ENCODE measurements around the gene PLEKHG4. TPM values are rescaled to one million over a fixed set of nuclear protein-coding genes. Genes with fewer than 3 reads are reported as not detected.

Gene PLEKHG4
- total RNA-seq, 6 experiments from 2014 or later, result 0.09 to 0.53 (median 0.20) TPM

DNA sequence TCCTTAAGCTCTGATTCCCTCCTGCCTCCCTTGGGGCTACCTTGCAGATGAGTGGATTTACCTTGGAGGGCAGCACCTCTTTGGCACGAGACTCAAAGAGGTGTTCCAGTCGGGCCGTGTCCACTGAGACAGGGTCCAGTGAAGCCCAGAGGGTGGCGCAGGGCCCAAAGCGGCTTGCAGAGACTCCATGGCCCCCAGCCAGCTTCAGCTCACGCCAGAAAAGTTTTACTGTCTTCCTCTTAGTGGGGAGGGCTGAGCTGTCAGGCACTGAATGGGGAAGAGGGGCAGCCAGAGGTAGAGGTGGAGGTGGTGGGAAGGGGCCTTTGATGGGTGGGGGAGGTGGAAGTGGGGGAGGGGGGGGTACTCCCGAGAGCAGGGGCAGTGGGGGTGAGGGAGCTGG lies 45.7 kb upstream of the PLEKHG4 start:
- Histone ChIP-seq H3K36me3 (peaks cover 0 to 27% (median 0%) of the 10 kb centered on the region in 4 donors), H3K4me1 (peaks cover 0 to 5% (median 0%) of the 10 kb centered on the region in 4 donors), H3K4me3 (no peak overlapping the region), H3K9me3 (no peaks in the 10 kb centered on the region), H3K27me3 (no peaks in the 10 kb centered on the region), H3K27ac (no peak overlapping the region)
- ATAC-seq (no peak), DNase-seq (no peak)
- intact Hi-C loops (cut with DNase I), result loop anchor here in 1 of 2 donors (5.0 kb wide), 1 partner anchor 36 kb away; the partner anchor contains the start of gene ELMO3
- no peak for TF ChIP-seq CTCF (IDR thresholded peaks at IDR 0.05)
- no peak for TF ChIP-seq POLR2A (IDR thresholded peaks at IDR 0.05)
- 44% methylated on average over 5 of the region's 7 CpGs for WGBS (ENCODE audit: insufficient coverage, low coverage, low lambda C conversion rate, missing lambda C conversion rate)

GRCh38 chr16:67234180-67234597 lies 45.1 kb upstream of the PLEKHG4 start:
- DNase-seq (no peak), ATAC-seq (no peak)
- no CpG with 5 or more reads among the region's 10 CpGs for WGBS (ENCODE audit: insufficient coverage, low coverage, low lambda C conversion rate, missing lambda C conversion rate)
- H3K27me3 ChIP-seq, result no peaks in the 10 kb centered on the region
- intact Hi-C loops (cut with DNase I), result loop anchor here in 1 of 2 donors (5.0 kb wide), 1 partner anchor 37 kb away; the partner anchor contains the start of gene ELMO3
- H3K4me1 ChIP-seq, result peaks cover 0 to 5% (median 0%) of the 10 kb centered on the region in 4 donors
- no peaks in the 10 kb centered on the region for H3K9me3 ChIP-seq
- peaks cover 0 to 21% (median 0%) of the 10 kb centered on the region in 4 donors for H3K36me3 ChIP-seq
- no peak overlapping the region for H3K27ac ChIP-seq
- TF ChIP-seq POLR2A (IDR thresholded peaks at IDR 0.05), result no peak
- no peak for TF ChIP-seq CTCF (IDR thresholded peaks at IDR 0.05)
- H3K4me3 ChIP-seq, result no peak overlapping the region

- intact Hi-C loops (cut with DNase I), result no loop called here
- H3K36me3 ChIP-seq, result peaks cover 0 to 8% (median 0%) of the 10 kb centered on the region in 4 donors
- TF ChIP-seq CTCF (IDR thresholded peaks at IDR 0.05) (no peak), POLR2A (IDR thresholded peaks at IDR 0.05) (no peak)
- no peaks in the 10 kb centered on the region for H3K27me3 ChIP-seq
- H3K27ac ChIP-seq, result no peak overlapping the region
- H3K4me3 ChIP-seq, result no peak overlapping the region
- WGBS (ENCODE audit: insufficient coverage, low coverage, low lambda C conversion rate, missing lambda C conversion rate), result 76% methylated on average over 12 of the region's 17 CpGs
- no peak for DNase-seq
- no peak for ATAC-seq
- no peaks in the 10 kb centered on the region for H3K9me3 ChIP-seq
- peaks cover 0 to 11% (median 0%) of the 10 kb centered on the region in 4 donors for H3K4me1 ChIP-seq
Observed at GRCh38 chr16:67235816-67236562, 43.3 kb upstream of the PLEKHG4 start.

- no peaks in the 10 kb centered on the region for H3K27me3 ChIP-seq
- H3K36me3 ChIP-seq, result peaks cover 0 to 1% (median 0%) of the 10 kb centered on the region in 4 donors
- no peak overlapping the region for H3K4me3 ChIP-seq
- peaks cover 0 to 10% (median 0%) of the 10 kb centered on the region in 4 donors for H3K4me1 ChIP-seq
- ATAC-seq, result peak in 3 of 4 donors; percentile 26 to 62 (median 30)
- TF ChIP-seq POLR2A (IDR thresholded peaks at IDR 0.05) (no peak), CTCF (IDR thresholded peaks at IDR 0.05) (no peak)
- peak; percentile 46 to 50 (median 47) for DNase-seq
- WGBS (ENCODE audit: insufficient coverage, low coverage, low lambda C conversion rate, missing lambda C conversion rate), result 91% methylated on average over 15 of the region's 50 CpGs
- intact Hi-C loops (cut with DNase I), result no loop called here
- no peaks in the 10 kb centered on the region for H3K9me3 ChIP-seq
- H3K27ac ChIP-seq, result no peak overlapping the region
Observed at GRCh38 chr16:67236563-67237395, 42.6 kb upstream of the PLEKHG4 start.

Data from right lobe of liver (tissue), 6 donors.